GM12874 (cell line): ENCODE measurements around the gene TSHZ2.

Source experiments
- CTCF ChIP-seq: IDR thresholded peaks from 2 replicates; pipeline ENCODE4 v1.5.1; 2011; ENCODE audit warnings: low read depth, mild to moderate bottlenecking, control low read depth, low read length, moderate library complexity; ENCODE audit not compliant: insufficient read depth

The TSHZ2 gene

DNA sequence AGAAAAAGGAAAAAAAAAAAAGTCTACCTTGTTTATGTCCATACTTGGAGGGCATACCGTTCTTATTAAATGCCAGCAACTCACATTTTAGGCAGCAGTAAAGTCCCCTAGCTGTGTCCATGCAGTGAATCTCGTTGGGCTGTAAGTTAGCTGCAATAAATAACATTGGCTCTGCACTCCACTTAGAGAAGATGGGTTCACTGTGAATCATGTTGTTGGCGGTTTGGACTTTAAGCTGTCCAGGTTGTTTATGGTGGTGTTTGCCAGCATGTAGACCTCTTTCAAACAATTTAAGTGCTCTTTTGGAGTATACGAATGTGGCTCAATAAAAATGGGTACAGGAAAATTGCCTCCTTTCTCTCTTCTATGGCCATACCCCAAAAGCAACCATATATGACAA lies 494.1 kb downstream of the TSHZ2 start:
- TF ChIP-seq CTCF, result no peak

GRCh38 chr20:53468587-53468986 lies 496.4 kb downstream of the TSHZ2 start:
- no peak for TF ChIP-seq CTCF

DNA sequence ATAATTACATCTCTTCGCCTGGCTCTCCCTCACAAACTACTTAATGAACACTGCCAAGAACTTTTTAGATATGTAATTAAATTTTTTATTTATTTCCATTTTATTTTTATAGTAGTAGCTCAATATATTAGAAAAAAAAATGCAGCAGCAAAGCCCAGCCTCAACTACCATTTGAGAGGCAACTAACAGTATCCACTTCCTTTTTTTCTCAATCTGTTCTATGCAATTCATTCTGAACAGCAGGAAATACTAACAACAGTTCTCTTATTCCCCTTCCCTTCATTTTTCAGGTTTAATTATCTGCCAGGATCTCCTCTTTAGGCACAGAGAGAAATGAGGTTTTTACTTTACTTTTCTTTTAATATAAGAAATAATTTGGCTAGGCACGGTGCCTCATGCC lies 508.8 kb downstream of the TSHZ2 start:
- TF ChIP-seq CTCF, result no peak

DNA sequence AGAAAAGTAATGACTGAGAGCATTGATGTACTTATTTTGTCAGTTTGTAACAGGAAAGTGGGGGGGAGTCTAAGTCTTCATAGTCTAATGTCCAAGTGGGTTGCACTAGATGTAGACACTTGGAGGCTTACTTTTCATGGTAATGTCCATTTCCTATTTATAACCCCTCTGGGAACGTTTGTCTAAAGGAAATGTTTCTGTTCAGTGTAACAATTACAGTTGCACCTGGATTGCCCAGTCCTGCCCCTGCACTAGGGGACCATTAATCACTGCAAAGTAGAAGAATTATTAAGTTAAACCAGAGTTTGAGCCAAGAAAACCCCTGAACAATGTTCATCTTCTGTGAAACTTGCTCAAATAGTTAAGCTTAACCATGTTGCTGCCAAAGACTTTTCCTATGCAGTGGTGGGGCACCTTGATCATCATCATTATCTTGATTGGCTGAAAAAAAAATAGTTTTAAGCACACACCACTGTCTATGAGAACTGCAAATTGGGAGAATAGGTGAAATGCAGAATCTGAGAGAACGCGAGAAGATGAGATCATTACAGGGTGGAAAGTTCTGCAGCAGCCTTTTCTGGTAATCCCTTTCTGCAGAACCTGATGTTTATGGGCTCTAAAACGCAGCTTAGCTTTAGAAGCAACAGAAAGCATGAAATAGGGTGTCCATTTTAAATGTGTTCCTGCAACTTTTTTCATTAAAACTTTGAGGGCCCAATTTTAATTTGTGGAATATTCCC lies 515.5 kb downstream of the TSHZ2 start:
- no peak for TF ChIP-seq CTCF

- no peak for TF ChIP-seq CTCF
Measured at GRCh38 chr20:53488775-53489272, 516.7 kb downstream of the TSHZ2 start.

DNA sequence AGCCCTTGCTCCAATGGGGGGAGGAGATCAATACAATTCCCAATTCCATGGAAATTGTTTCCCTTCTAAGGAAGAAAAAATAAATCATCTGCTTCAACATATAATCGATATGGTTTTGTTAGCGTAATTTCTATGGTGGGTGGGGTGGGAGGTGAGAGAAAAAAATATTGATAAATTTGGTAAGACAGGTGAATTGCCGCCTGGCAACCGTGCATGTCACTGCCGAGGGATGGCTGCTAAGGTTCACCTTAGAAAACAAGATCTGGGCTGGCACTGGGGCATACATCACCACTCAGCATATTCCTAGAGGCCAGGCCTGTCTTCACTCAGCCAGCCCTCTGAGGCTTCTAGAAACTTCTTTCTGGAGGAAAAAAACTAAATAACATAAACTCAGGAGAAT lies 517.4 kb downstream of the TSHZ2 start:
- TF ChIP-seq CTCF, result no peak

GRCh38 chr20:53490620-53491019 lies 518.5 kb downstream of the TSHZ2 start:
- TF ChIP-seq CTCF, result no peak

GRCh38 chr20:53491462-53491861 lies 519.3 kb downstream of the TSHZ2 start:
- no peak for TF ChIP-seq CTCF
